Esophagus muscularis mucosa (tissue), 4 donors: ENCODE measurements around the gene LAPTM4A. TPM values are rescaled to one million over a fixed set of nuclear protein-coding genes. Genes with fewer than 3 reads are reported as not detected.

Source experiments
- DNase-seq: peaks from one replicate; pipeline ENCODE4 v3.0.0-alpha.2; 2017; ENCODE audit errors: extremely low spot score
- H3K27ac ChIP-seq, 4 donors: fragments of 200-600 bp; sonication (generic); replicated peaks in 1 of 4; 1 replicate in 3 of 4; 2 replicates in 1 of 4; pipeline ENCODE4 v1.5.1; 2016 to 2019; ENCODE audit warnings: mild to moderate bottlenecking in 1 of 4
- H3K27me3 ChIP-seq, 4 donors: fragments of 200-600 bp; sonication (generic); one replicate each; pipeline versions ENCODE4 v1.5.1 to v1.6.0; 2016 to 2019
- H3K36me3 ChIP-seq, 4 donors: fragments of 200-600 bp; sonication (generic); one replicate each; pipeline ENCODE4 v1.5.1; 2016 to 2019
- H3K4me1 ChIP-seq, 4 donors: fragments of 200-600 bp; sonication (generic); one replicate each; pipeline ENCODE4 v1.5.1; 2016 to 2019
- H3K4me3 ChIP-seq, 4 donors: fragments of 200-600 bp; sonication (generic); 1 replicate in 2 of 4; 2 replicates in 2 of 4; pipeline ENCODE4 v1.5.1; 2016 to 2019; ENCODE audit warnings: mild to moderate bottlenecking in 4 of 4, moderate library complexity in 1 of 4
- H3K9me3 ChIP-seq, 4 donors: fragments of 200-600 bp; sonication (generic); 1 replicate in 3 of 4; 2 replicates in 1 of 4; pipeline ENCODE4 v1.5.1; 2016 to 2019
- EP300 ChIP-seq: sonication (generic); formaldehyde crosslinking; IDR thresholded peaks from one replicate; pipeline ENCODE4 v1.6.1; 2017; ENCODE audit warnings: antibody characterized with exemption
- POLR2A ChIP-seq: fragments of 450-650 bp; IDR thresholded peaks from one replicate; pipeline ENCODE4 v1.6.1; 2017; ENCODE audit warnings: antibody characterized with exemption, moderate library complexity, mild to moderate bottlenecking, low read depth
- POLR2AphosphoS5 ChIP-seq, 2 donors: sonication (generic); formaldehyde crosslinking; IDR thresholded peaks; one replicate each; pipeline ENCODE4 v1.6.1; 2017; ENCODE audit warnings: antibody characterized with exemption in 2 of 2
- WGBS: methylation state at CpG from one replicate; pipeline ENCODE4 v1.1.5; 2018; 5-methylcytosine and 5-hydroxymethylcytosine counted together
- intact Hi-C: fragments of 100-400 bp; cut with DNase I; formaldehyde crosslinking; loops from one replicate; pipeline ENCODE4 v1.15.1; 2023
- total RNA-seq, 4 donors: library from RNA; depleted of rRNA; stranded (reverse); fragments of >200 nt; gene quantifications; one replicate each; pipeline versions ENCODE4 v1.1.0 to v1.2.1, GENCODE V29; 2016
- TF ChIP-seq, protein P1 (sequence below), 3 experiments: fragments of 200-600 bp in 2 of 3; fragments of 450-650 bp in 1 of 3; sonication (generic) in 2 of 3; IDR thresholded peaks; one replicate each; pipeline ENCODE4 v1.5.1; 2017 to 2019; ENCODE audit warnings: antibody characterized with exemption in 3 of 3, mild to moderate bottlenecking in 2 of 3, moderate library complexity in 1 of 3

LAPTM4A gene
- total RNA-seq, 4 donors from 2014 or later: 154 to 215 (median 192) TPM

DNA sequence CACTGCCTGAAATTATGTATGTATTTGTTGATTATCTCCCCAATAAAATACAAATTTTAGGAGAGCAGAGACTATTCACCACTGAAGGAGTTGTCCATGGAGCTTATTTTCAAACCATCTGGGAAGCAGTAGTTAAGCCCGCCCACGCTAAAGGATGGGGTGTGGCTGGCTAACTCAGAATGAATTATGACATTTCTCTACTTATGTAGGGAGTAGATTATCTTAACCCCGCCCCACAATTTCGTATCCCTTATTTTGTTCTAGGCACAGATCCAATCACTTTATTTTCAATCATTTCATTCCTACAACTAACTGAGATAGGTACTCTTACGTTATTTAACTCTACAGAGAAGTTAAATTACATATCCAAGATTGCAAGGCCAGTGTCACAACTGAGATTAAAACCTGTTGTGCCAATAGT is 1.4 kb upstream of the LAPTM4A start:
- Histone ChIP-seq H3K27ac (peak overlapping the region; percentile 95 to 99 (median 99)), H3K4me1 (peaks cover 29 to 33% (median 30%) of the 10 kb centered on the region in 4 donors), H3K4me3 (peak overlapping the region; percentile 71 to 94 (median 88)), H3K27me3 (no peaks in the 10 kb centered on the region), H3K9me3 (no peaks in the 10 kb centered on the region), H3K36me3 (no peaks in the 10 kb centered on the region)
- no peak for TF ChIP-seq POLR2A
- TF ChIP-seq POLR2AphosphoS5 (IDR thresholded peaks at IDR 0.05): peak in 1 of 2 donors; percentile 31
- intact Hi-C loops: loop anchor here (5.0 to 10.0 kb wide), 2 partner anchors 41 to 698 kb away; partner anchors contain the start of genes MATN3 and OSR1
- no peak for DNase-seq
- WGBS: 13% methylated on average over 5 of the region's 5 CpGs

DNA sequence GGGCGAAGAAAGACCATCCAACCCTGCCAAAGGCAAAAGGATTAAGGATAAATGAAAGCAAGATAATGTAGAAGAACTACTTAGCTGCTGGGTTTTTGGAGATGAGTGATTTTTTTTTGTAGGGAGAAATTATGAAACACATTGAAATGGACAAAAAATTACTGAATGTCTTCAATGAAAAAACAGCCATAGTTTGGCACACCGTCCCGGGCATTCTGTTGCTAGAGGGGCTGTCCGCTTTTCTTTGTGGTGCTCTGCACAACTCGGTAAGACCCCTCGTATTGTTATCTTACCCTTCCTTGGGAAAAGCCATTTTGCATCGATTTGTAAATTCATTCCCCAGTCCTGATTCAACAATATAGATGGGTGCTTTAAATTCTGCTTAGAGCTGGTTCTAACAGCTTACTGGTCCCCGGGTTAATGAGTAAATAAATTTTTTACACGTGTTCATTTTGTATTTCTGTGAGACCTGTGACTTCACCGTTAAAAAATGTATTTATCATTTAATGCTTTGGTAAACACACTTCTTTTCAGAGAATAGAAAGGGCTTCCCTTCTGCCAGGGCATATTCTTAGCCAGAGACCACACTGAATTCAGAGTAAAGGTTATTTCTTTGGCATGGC is 912 bp upstream of the LAPTM4A start:
- Histone ChIP-seq H3K27ac (peak overlapping the region; percentile 95 to 99 (median 99)), H3K9me3 (no peaks in the 10 kb centered on the region), H3K36me3 (no peaks in the 10 kb centered on the region), H3K4me1 (peaks cover 33 to 37% (median 35%) of the 10 kb centered on the region in 4 donors), H3K4me3 (peak overlapping the region; percentile 71 to 94 (median 88)), H3K27me3 (no peaks in the 10 kb centered on the region)
- 2% methylated on average over 10 of the region's 10 CpGs for WGBS
- no peak for TF ChIP-seq EP300
- no peak for TF ChIP-seq POLR2AphosphoS5 (IDR thresholded peaks at IDR 0.05)
- TF ChIP-seq POLR2A: no peak
- TF ChIP-seq, protein P1, sequence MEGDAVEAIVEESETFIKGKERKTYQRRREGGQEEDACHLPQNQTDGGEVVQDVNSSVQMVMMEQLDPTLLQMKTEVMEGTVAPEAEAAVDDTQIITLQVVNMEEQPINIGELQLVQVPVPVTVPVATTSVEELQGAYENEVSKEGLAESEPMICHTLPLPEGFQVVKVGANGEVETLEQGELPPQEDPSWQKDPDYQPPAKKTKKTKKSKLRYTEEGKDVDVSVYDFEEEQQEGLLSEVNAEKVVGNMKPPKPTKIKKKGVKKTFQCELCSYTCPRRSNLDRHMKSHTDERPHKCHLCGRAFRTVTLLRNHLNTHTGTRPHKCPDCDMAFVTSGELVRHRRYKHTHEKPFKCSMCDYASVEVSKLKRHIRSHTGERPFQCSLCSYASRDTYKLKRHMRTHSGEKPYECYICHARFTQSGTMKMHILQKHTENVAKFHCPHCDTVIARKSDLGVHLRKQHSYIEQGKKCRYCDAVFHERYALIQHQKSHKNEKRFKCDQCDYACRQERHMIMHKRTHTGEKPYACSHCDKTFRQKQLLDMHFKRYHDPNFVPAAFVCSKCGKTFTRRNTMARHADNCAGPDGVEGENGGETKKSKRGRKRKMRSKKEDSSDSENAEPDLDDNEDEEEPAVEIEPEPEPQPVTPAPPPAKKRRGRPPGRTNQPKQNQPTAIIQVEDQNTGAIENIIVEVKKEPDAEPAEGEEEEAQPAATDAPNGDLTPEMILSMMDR (IDR thresholded peaks at IDR 0.05): no peak
- intact Hi-C loops: loop anchor here (5.0 to 10.0 kb wide), 2 partner anchors 40 to 698 kb away; partner anchors contain the start of genes MATN3 and OSR1
- DNase-seq: no peak

DNA sequence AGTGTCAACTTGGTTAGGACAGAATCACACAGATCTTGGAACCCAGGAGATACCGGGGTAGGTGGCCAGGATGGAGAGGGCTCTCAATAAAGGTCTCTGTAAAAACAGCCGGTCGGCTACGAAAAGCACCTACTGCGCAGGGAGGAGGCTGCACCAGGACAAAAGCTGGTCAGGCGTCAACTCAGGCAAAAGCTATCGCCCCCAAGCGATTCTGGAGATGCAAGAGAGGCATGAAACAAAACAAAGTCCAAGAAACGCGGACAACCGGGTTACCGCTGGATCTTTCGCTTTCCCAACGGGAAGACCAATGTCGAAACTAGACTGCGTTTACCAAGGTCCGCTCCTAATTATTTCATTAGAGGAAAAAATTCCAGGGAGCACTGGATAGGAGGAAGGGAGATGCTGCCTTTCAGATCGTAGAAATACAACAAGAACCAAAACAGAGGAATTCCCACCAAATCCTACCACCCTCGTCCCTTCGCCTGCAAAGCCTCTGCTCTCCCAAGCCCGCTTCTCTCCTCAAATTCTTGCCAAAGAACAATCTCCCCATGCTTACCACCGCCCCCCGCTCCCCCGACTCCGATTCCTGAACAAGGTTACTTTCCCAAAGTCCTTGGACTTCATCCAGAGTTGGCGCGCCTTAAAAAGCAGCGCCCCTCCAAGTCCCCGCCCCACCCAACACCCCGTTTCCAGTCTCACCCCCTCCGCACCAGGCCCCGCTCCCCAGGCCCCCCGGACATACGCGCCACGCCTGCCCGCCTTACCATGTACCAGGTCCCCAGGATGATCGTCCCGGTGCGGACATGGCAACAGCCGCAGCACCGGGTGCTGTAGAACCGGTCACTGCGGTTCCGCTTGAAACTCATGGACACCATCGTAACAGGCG is 539 bp downstream of the LAPTM4A start:
- Histone ChIP-seq H3K4me3 (peak overlapping the region; percentile 71 to 94 (median 88)), H3K4me1 (peaks cover 37 to 49% (median 43%) of the 10 kb centered on the region in 4 donors), H3K9me3 (no peaks in the 10 kb centered on the region), H3K27ac (peak overlapping the region; percentile 95 to 99 (median 99)), H3K36me3 (no peaks in the 10 kb centered on the region), H3K27me3 (no peaks in the 10 kb centered on the region)
- 1% methylated on average over 40 of the region's 47 CpGs for WGBS
- intact Hi-C loops: loop anchor here (5.0 to 10.0 kb wide), 2 partner anchors 39 to 696 kb away; partner anchors contain the start of genes MATN3 and OSR1
- TF ChIP-seq POLR2AphosphoS5 (IDR thresholded peaks at IDR 0.05) (peak; percentile 13 to 59), EP300 (no peak)
- TF ChIP-seq, protein P1 (IDR thresholded peaks at IDR 0.05): peak in 1 of 3 experiments; percentile 5
- no peak for DNase-seq

DNA sequence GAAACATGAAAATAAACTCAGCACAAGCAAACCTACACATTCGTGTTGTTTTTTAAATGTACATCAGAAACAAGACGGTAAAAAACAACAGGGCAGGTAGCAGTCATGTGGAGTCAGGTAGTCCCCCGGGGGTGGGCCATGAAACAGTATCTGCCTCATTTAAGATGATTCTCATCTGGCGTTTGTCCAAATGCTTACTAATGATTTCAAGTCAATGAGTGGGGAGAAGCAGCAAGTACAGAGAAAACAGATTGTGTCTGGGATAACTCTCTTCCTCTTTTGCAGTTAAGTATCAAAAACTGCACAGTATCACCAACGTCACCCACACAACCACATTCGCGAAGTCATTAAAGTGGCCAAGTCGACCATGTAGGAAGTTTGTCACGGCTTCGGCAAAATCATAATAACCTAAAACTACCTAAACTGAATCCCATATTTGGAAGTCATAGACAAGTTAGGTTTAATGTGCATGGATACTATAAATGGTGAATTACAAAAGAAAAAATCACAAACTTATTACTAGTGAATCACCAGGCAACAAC is 1.3 kb downstream of the LAPTM4A start:
- intact Hi-C loops: loop anchor here (5.0 to 10.0 kb wide), 2 partner anchors 38 to 695 kb away; partner anchors contain the start of genes MATN3 and OSR1
- H3K4me1 ChIP-seq: peaks cover 42 to 56% (median 51%) of the 10 kb centered on the region in 4 donors

GRCh38 chr2:20049637-20050036 is 1.8 kb downstream of the LAPTM4A start:
- Histone ChIP-seq H3K4me3 (peak overlapping the region; percentile 71 to 94 (median 88)), H3K36me3 (no peaks in the 10 kb centered on the region), H3K9me3 (no peaks in the 10 kb centered on the region), H3K27me3 (no peaks in the 10 kb centered on the region), H3K27ac (peak overlapping the region; percentile 95 to 99 (median 99)), H3K4me1 (peaks cover 47 to 62% (median 56%) of the 10 kb centered on the region in 4 donors)
- TF ChIP-seq POLR2A: no peak
- no peak for TF ChIP-seq POLR2AphosphoS5 (IDR thresholded peaks at IDR 0.05)
- TF ChIP-seq, protein P1 (IDR thresholded peaks at IDR 0.05): no peak
- no peak for TF ChIP-seq EP300
- DNase-seq: no peak
- intact Hi-C loops: loop anchor here (5.0 to 10.0 kb wide), 2 partner anchors 37 to 695 kb away; partner anchors contain the start of genes MATN3 and OSR1
- WGBS: 1% methylated on average over 4 of the region's 4 CpGs

More for the DNA sequence above, 1.3 kb downstream of the LAPTM4A start:
- no peaks in the 10 kb centered on the region for H3K36me3 ChIP-seq
- H3K4me3 ChIP-seq: peak overlapping the region; percentile 71 to 94 (median 88)
- peak overlapping the region; percentile 95 to 99 (median 99) for H3K27ac ChIP-seq
- WGBS: 0% methylated on average over 10 of the region's 10 CpGs
- DNase-seq: no peak
- H3K27me3 ChIP-seq: no peaks in the 10 kb centered on the region
- TF ChIP-seq POLR2A: no peak
- TF ChIP-seq POLR2AphosphoS5 (IDR thresholded peaks at IDR 0.05): peak; percentile 16 to 57
- no peaks in the 10 kb centered on the region for H3K9me3 ChIP-seq
